ENCODE data around the gene PDLIM3. TPM values are rescaled to one million over a fixed set of nuclear protein-coding genes. Genes with fewer than 3 reads are reported as not detected.

PDLIM3 gene
- polyA plus RNA-seq, 1 of the 3 experiments (the other 2 are of a cell fraction): 0.08 TPM

DNA sequence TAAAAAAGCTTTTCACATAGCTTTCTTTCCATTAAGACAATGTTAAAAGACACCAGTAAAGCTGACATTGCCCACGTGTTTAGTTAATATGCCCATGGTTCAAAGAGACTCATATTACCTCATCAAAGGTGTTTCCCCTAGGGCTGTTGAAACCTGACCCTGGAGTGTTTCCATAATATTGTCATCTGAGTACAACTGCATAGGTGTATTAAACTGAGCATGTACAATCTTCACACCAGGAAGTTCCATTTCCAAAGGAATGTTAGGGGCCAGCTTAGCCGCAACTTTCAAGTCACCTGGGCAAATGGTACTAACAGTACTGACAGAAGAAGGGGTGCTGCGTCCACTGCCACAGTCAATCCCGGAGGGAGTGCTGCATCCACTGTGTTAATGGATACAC, 27.1 kb downstream of the PDLIM3 start:
- ChIA-PET POLR2A (no interaction called here), CTCF (interaction anchor here (0.5 to 1.6 kb wide), 2 partner anchors 12 to 514 kb away, joined by 3 read pairs; no protein-coding TSS in a partner anchor)
- H3K27me3 ChIP-seq (ENCODE audit: insufficient read depth): no peaks in the 10 kb centered on the region
- no peak overlapping the region for H3K4me2 ChIP-seq
- no peaks in the 10 kb centered on the region for H4K20me1 ChIP-seq (ENCODE audit: insufficient read depth)
- no peaks in the 10 kb centered on the region; a peak in 1 of 4 replicates for H3K4me1 ChIP-seq (ENCODE audit: control insufficient read depth in 1 of 2, insufficient read depth in 2 of 2, low read depth in 1 of 2, low read length in 1 of 2)
- H3K36me3 ChIP-seq (replicated peaks in 1 of 2; ENCODE audit: control insufficient read depth in 1 of 2, insufficient read depth in 2 of 2, low read length in 1 of 2): no peaks in the 10 kb centered on the region
- TF ChIP-seq, protein P1, sequence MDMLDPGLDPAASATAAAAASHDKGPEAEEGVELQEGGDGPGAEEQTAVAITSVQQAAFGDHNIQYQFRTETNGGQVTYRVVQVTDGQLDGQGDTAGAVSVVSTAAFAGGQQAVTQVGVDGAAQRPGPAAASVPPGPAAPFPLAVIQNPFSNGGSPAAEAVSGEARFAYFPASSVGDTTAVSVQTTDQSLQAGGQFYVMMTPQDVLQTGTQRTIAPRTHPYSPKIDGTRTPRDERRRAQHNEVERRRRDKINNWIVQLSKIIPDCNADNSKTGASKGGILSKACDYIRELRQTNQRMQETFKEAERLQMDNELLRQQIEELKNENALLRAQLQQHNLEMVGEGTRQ (IDR thresholded peaks at IDR 0.05; ENCODE audit: borderline replicate concordance, low read depth, low read length): no peak
- TF ChIP-seq, protein P2, sequence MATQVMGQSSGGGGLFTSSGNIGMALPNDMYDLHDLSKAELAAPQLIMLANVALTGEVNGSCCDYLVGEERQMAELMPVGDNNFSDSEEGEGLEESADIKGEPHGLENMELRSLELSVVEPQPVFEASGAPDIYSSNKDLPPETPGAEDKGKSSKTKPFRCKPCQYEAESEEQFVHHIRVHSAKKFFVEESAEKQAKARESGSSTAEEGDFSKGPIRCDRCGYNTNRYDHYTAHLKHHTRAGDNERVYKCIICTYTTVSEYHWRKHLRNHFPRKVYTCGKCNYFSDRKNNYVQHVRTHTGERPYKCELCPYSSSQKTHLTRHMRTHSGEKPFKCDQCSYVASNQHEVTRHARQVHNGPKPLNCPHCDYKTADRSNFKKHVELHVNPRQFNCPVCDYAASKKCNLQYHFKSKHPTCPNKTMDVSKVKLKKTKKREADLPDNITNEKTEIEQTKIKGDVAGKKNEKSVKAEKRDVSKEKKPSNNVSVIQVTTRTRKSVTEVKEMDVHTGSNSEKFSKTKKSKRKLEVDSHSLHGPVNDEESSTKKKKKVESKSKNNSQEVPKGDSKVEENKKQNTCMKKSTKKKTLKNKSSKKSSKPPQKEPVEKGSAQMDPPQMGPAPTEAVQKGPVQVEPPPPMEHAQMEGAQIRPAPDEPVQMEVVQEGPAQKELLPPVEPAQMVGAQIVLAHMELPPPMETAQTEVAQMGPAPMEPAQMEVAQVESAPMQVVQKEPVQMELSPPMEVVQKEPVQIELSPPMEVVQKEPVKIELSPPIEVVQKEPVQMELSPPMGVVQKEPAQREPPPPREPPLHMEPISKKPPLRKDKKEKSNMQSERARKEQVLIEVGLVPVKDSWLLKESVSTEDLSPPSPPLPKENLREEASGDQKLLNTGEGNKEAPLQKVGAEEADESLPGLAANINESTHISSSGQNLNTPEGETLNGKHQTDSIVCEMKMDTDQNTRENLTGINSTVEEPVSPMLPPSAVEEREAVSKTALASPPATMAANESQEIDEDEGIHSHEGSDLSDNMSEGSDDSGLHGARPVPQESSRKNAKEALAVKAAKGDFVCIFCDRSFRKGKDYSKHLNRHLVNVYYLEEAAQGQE (IDR thresholded peaks at IDR 0.05; ENCODE audit: low read depth, low read length): no peak
- no peak for TF ChIP-seq TAF1 (IDR thresholded peaks at IDR 0.05; ENCODE audit: borderline replicate concordance, low read depth, low read length)
- TF ChIP-seq, protein P3, sequence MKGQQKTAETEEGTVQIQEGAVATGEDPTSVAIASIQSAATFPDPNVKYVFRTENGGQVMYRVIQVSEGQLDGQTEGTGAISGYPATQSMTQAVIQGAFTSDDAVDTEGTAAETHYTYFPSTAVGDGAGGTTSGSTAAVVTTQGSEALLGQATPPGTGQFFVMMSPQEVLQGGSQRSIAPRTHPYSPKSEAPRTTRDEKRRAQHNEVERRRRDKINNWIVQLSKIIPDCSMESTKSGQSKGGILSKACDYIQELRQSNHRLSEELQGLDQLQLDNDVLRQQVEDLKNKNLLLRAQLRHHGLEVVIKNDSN (IDR thresholded peaks at IDR 0.05; ENCODE audit: borderline replicate concordance, low read depth): no peak
- TF ChIP-seq, protein P4, sequence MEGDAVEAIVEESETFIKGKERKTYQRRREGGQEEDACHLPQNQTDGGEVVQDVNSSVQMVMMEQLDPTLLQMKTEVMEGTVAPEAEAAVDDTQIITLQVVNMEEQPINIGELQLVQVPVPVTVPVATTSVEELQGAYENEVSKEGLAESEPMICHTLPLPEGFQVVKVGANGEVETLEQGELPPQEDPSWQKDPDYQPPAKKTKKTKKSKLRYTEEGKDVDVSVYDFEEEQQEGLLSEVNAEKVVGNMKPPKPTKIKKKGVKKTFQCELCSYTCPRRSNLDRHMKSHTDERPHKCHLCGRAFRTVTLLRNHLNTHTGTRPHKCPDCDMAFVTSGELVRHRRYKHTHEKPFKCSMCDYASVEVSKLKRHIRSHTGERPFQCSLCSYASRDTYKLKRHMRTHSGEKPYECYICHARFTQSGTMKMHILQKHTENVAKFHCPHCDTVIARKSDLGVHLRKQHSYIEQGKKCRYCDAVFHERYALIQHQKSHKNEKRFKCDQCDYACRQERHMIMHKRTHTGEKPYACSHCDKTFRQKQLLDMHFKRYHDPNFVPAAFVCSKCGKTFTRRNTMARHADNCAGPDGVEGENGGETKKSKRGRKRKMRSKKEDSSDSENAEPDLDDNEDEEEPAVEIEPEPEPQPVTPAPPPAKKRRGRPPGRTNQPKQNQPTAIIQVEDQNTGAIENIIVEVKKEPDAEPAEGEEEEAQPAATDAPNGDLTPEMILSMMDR (IDR thresholded peaks at IDR 0.05): no peak
- TF ChIP-seq TCF12 (IDR thresholded peaks at IDR 0.05): no peak
- TF ChIP-seq RCOR1 (IDR thresholded peaks at IDR 0.05; ENCODE audit: low read length): no peak
- TF ChIP-seq JUND (IDR thresholded peaks at IDR 0.05): no peak
- TF ChIP-seq FOXJ3 (CRISPR knock-in tag; IDR thresholded peaks at IDR 0.05): no peak
- TF ChIP-seq FOSL2 (IDR thresholded peaks at IDR 0.05; ENCODE audit: borderline replicate concordance, low read depth): no peak
- H3K9me2 ChIP-seq: no peaks in the 10 kb centered on the region
- no peaks in the 10 kb centered on the region for H3K79me2 ChIP-seq (ENCODE audit: insufficient read depth)
- WGBS (ENCODE audit: low lambda C conversion rate): 64% methylated on average over 4 of the region's 4 CpGs
- H3K4me3 ChIP-seq (ENCODE audit: low read depth in 2 of 2, low read length in 1 of 2): no peak overlapping the region
- no peaks in the 10 kb centered on the region for H3F3A ChIP-seq (replicated peaks; ENCODE audit: insufficient read depth)
- H3K9me3 ChIP-seq: no peaks in the 10 kb centered on the region
- no peak overlapping the region for H3K9ac ChIP-seq
- DNase-seq: no peak
- H2AFZ ChIP-seq (ENCODE audit: low read depth): no peak overlapping the region
- H3K27ac ChIP-seq (ENCODE audit: low read depth in 2 of 2, low read length in 1 of 2): no peak overlapping the region
